PC-3 (cell line): Measurements from ENCODE around the gene AGPAT3. TPM values are rescaled to one million over a fixed set of nuclear protein-coding genes. Genes with fewer than 3 reads are reported as not detected.

Experiments
- ATAC-seq: fragments of 200-7000 bp; cut with Tn5 transposase; 2 replicates; pipeline ENCODE4 v1.9.1; 2020; ENCODE audit warnings: mild to moderate bottlenecking, moderate library complexity
- BruUV-seq: library from RNA; stranded (reverse); fragments of 400-500 nt; replicated peaks from 2 replicates; lab custom pipeline; 2021; lab: Mats Ljungman, UMichigan
- CTCF ChIA-PET: fragments of 300-600 bp; sonication (Branson Sonifier 250); formaldehyde crosslinking; loops from one replicate; lab custom pipeline; 2022; ENCODE audit warnings: antibody characterized with exemption; lab: Charles Lee
- POLR2A ChIA-PET: fragments of 300-600 bp; sonication (Branson Sonifier 250); formaldehyde crosslinking; loops from one replicate; lab custom pipeline; 2022; ENCODE audit warnings: antibody characterized with exemption; ENCODE audit not compliant: unreplicated experiment; lab: Charles Lee
- DNase-seq: peaks from one replicate; pipeline ENCODE4 v3.0.0-alpha.2; 2015
- H2AFZ ChIP-seq: fragments of 300-600 bp; sonication (generic); 2 replicates; pipeline ENCODE4 v1.6.0; 2016; ENCODE audit warnings: antibody characterized with exemption, low read length
- H3F3A ChIP-seq: fragments of 300-600 bp; sonication (generic); one replicate; pipeline ENCODE4 v1.6.0; 2017; ENCODE audit warnings: antibody characterized with exemption, low read length, control low read depth, mild to moderate bottlenecking; ENCODE audit not compliant: unreplicated experiment
- H3K27ac ChIP-seq: fragments of 300-600 bp; sonication (generic); 2 replicates; pipeline ENCODE4 v1.5.1; 2016; ENCODE audit warnings: mild to moderate bottlenecking, low read length
- H3K27me3 ChIP-seq: fragments of 300-600 bp; sonication (generic); 2 replicates; pipeline ENCODE4 v1.6.1; 2016; ENCODE audit warnings: low read length, mixed read lengths
- H3K36me3 ChIP-seq: fragments of 300-600 bp; sonication (generic); 2 replicates; pipeline ENCODE4 v1.6.1; 2016; ENCODE audit warnings: low read depth, mixed run types, low read length, mixed read lengths
- H3K4me1 ChIP-seq: fragments of 300-600 bp; sonication (generic); 2 replicates; pipeline ENCODE4 v1.5.1; 2016; ENCODE audit warnings: low read length; ENCODE audit not compliant: insufficient read depth
- H3K4me2 ChIP-seq: fragments of 300-600 bp; sonication (generic); 2 replicates; pipeline ENCODE4 v1.6.0; 2016; ENCODE audit warnings: low read length
- H3K4me3 ChIP-seq: fragments of 300-600 bp; sonication (generic); 2 replicates; pipeline ENCODE4 v1.5.1; 2016; ENCODE audit warnings: mild to moderate bottlenecking, low read length, mixed read lengths
- H3K79me2 ChIP-seq: fragments of 300-600 bp; sonication (generic); 2 replicates; pipeline ENCODE4 v1.6.1; 2017; ENCODE audit warnings: low read length, mixed read lengths
- H3K9ac ChIP-seq: fragments of 300-600 bp; sonication (generic); 2 replicates; pipeline ENCODE4 v1.6.0; 2016; ENCODE audit warnings: mild to moderate bottlenecking, low read length
- H3K9me2 ChIP-seq: fragments of 300-600 bp; sonication (generic); replicated peaks from 2 replicates; pipeline ENCODE4 v1.6.1; 2016; ENCODE audit warnings: mixed run types, low read length, mixed read lengths
- H3K9me3 ChIP-seq: fragments of 300-600 bp; sonication (generic); 2 replicates; pipeline ENCODE4 v1.6.1; 2016; ENCODE audit warnings: low read length, mixed read lengths
- H4K20me1 ChIP-seq: fragments of 300-600 bp; sonication (generic); 2 replicates; pipeline ENCODE4 v1.6.1; 2016; ENCODE audit warnings: low read length, mixed read lengths
- CTCF ChIP-seq: fragments of 300-600 bp; sonication (generic); conservative IDR thresholded peaks from 2 replicates; pipeline ENCODE4 v1.5.1; 2017; ENCODE audit warnings: antibody characterized with exemption, low read depth, mild to moderate bottlenecking, low read length
- EZH2 ChIP-seq: fragments of 300-600 bp; sonication (generic); IDR thresholded peaks from one replicate; pipeline ENCODE4 v1.6.1; 2017; ENCODE audit warnings: antibody characterized with exemption, mild to moderate bottlenecking, low read length; ENCODE audit not compliant: unreplicated experiment
- EZH2phosphoT487 ChIP-seq: fragments of 300-600 bp; sonication (generic); IDR thresholded peaks from 2 replicates; pipeline ENCODE4 v1.6.1; 2018; ENCODE audit warnings: mild to moderate bottlenecking, antibody characterized with exemption, low read length, borderline replicate concordance
- intact Hi-C: fragments of 100-400 bp; cut with micrococcal nuclease; formaldehyde crosslinking; loops from 2 replicates; pipeline ENCODE4 v1.9.0; 2023
- total RNA-seq: library from RNA; depleted of rRNA; stranded (reverse); fragments of >200 nt; gene quantifications from 2 replicates; pipeline ENCODE4 v1.2.3, GENCODE V29; 2014

AGPAT3 gene
- total RNA-seq, 1 experiment from 2014 or later = 76.1 TPM

- no peaks in the 10 kb centered on the region for H3K79me2 ChIP-seq
- H3K9me3 ChIP-seq = no peaks in the 10 kb centered on the region
- H3K4me1 ChIP-seq = no peaks in the 10 kb centered on the region
- ATAC-seq = no peak
- no peak overlapping the region for H3K4me3 ChIP-seq
- H3K9ac ChIP-seq = no peak overlapping the region
- ChIA-PET CTCF (no interaction called here), POLR2A (no interaction called here)
- no peaks in the 10 kb centered on the region for H3K9me2 ChIP-seq
- no peak overlapping the region for H3K4me2 ChIP-seq
- TF ChIP-seq EZH2phosphoT487 = no peak
- no peak for TF ChIP-seq CTCF
- no peak for TF ChIP-seq EZH2
- no peak for DNase-seq
- no peaks in the 10 kb centered on the region for H3K27me3 ChIP-seq
- intact Hi-C loops = no loop called here
- H3K27ac ChIP-seq = no peak overlapping the region
- no TSS peak for BruUV-seq
- H4K20me1 ChIP-seq = no peaks in the 10 kb centered on the region
- H2AFZ ChIP-seq = no peak overlapping the region
- H3K36me3 ChIP-seq = no peaks in the 10 kb centered on the region
- H3F3A ChIP-seq = no peaks in the 10 kb centered on the region
Observed at GRCh38 chr21:43845386-43845785, 19.6 kb upstream of the AGPAT3 start.

DNA sequence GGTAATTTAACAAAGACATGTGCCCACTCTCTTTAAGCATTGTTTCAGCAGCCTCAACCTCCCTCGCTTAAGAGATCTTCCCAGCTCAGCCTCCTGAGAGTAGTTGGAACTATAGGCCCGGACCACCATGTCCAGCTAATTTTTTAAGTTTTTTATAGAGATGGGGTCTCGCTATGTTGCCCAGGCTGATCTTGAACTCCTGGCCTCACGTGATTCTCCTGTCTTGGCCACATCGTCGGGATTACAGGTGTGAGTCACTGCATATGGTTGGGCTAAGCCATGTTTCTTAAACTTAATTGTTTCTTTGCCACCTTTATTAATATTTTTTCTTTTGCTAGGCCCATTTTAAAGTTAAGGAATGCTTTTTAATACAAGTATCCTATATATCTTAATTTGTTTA, 18.6 kb upstream of the AGPAT3 start:
- H3K4me2 ChIP-seq = no peak overlapping the region
- BruUV-seq = no TSS peak
- H3K36me3 ChIP-seq = no peaks in the 10 kb centered on the region
- intact Hi-C loops = no loop called here
- ChIA-PET POLR2A (no interaction called here), CTCF (no interaction called here)
- ATAC-seq (no peak), DNase-seq (no peak)
- no peaks in the 10 kb centered on the region for H3K27me3 ChIP-seq
- no peaks in the 10 kb centered on the region for H3K9me2 ChIP-seq
- H3F3A ChIP-seq = no peaks in the 10 kb centered on the region
- H3K4me3 ChIP-seq = no peak overlapping the region
- TF ChIP-seq EZH2 = no peak
- no peak for TF ChIP-seq EZH2phosphoT487
- H3K9ac ChIP-seq = no peak overlapping the region
- H2AFZ ChIP-seq = no peak overlapping the region
- H3K9me3 ChIP-seq = no peaks in the 10 kb centered on the region
- H3K79me2 ChIP-seq = no peaks in the 10 kb centered on the region
- no peaks in the 10 kb centered on the region for H3K4me1 ChIP-seq
- no peaks in the 10 kb centered on the region for H4K20me1 ChIP-seq
- H3K27ac ChIP-seq = no peak overlapping the region

GRCh38 chr21:43847301-43847700, 17.7 kb upstream of the AGPAT3 start:
- POLR2A ChIA-PET = no interaction called here
- Histone ChIP-seq H3K4me3 (no peak overlapping the region), H3K9ac (no peak overlapping the region), H3K4me2 (no peak overlapping the region), H3K27ac (no peak overlapping the region), H3K27me3 (no peaks in the 10 kb centered on the region), H3K4me1 (no peaks in the 10 kb centered on the region), H3F3A (no peaks in the 10 kb centered on the region), H2AFZ (no peak overlapping the region), H3K36me3 (no peaks in the 10 kb centered on the region), H3K9me2 (no peaks in the 10 kb centered on the region), H4K20me1 (no peaks in the 10 kb centered on the region), H3K9me3 (no peaks in the 10 kb centered on the region), H3K79me2 (no peaks in the 10 kb centered on the region)
- TF ChIP-seq CTCF (no peak), EZH2 (no peak)
- DNase-seq (no peak), ATAC-seq (no peak)
- CTCF ChIA-PET = no interaction called here
- intact Hi-C loops = no loop called here
- no TSS peak for BruUV-seq
